Fibroblast of pulmonary artery (primary cell): ENCODE data around the gene NRG2.

ENCODE experiments used
- DNase-seq: peaks from one replicate; pipeline ENCODE4 v3.0.0-alpha.2; 2010; ENCODE audit warnings: low read depth
- H3K4me3 ChIP-seq: replicated peaks from 2 replicates; pipeline ENCODE4 v1.5.1; 2011; ENCODE audit warnings: low read depth, mild to moderate bottlenecking, control low read depth, low read length, moderate library complexity
- CTCF ChIP-seq: IDR thresholded peaks from 2 replicates; pipeline ENCODE4 v1.5.1; 2011; ENCODE audit warnings: mild to moderate bottlenecking, control low read depth, low read length, inconsistent platforms; ENCODE audit errors: missing control alignments

NRG2 gene

GRCh38 chr5:139884734-139885133, 158.4 kb downstream of the NRG2 start:
- no peak for DNase-seq
- H3K4me3 ChIP-seq = no peak overlapping the region
- no peak for TF ChIP-seq CTCF

GRCh38 chr5:139884144-139884543, 159.0 kb downstream of the NRG2 start:
- no peak for TF ChIP-seq CTCF
- no peak overlapping the region for H3K4me3 ChIP-seq
- DNase-seq = no peak

- DNase-seq = no peak
- TF ChIP-seq CTCF = no peak
- no peak overlapping the region for H3K4me3 ChIP-seq
These were observed 160.0 kb downstream of the NRG2 start for GRCh38 chr5:139882961-139883539.

GRCh38 chr5:139882316-139882715, 160.8 kb downstream of the NRG2 start:
- DNase-seq = no peak
- no peak overlapping the region for H3K4me3 ChIP-seq
- no peak for TF ChIP-seq CTCF

- DNase-seq = no peak
These were observed 161.9 kb downstream of the NRG2 start for GRCh38 chr5:139881143-139881733.

GRCh38 chr5:139880416-139881142, 162.5 kb downstream of the NRG2 start:
- no peak for TF ChIP-seq CTCF
- no peak for DNase-seq

More at GRCh38 chr5:139881143-139881733, 161.9 kb downstream of the NRG2 start:
- no peak overlapping the region for H3K4me3 ChIP-seq
- TF ChIP-seq CTCF = no peak

GRCh38 chr5:139878093-139878492, 165.0 kb downstream of the NRG2 start:
- no peak for TF ChIP-seq CTCF
- no peak overlapping the region for H3K4me3 ChIP-seq
- DNase-seq = no peak

More at GRCh38 chr5:139880416-139881142, 162.5 kb downstream of the NRG2 start:
- no peak overlapping the region for H3K4me3 ChIP-seq
